ENCODE measurements around the gene FILIP1L. TPM values are rescaled to one million over a fixed set of nuclear protein-coding genes. Genes with fewer than 3 reads are reported as not detected.

The FILIP1L gene
- total and polyA plus RNA-seq, 2 of the 4 experiments (the other 2 are of a cell fraction), result 11.5 to 19.9 TPM

DNA sequence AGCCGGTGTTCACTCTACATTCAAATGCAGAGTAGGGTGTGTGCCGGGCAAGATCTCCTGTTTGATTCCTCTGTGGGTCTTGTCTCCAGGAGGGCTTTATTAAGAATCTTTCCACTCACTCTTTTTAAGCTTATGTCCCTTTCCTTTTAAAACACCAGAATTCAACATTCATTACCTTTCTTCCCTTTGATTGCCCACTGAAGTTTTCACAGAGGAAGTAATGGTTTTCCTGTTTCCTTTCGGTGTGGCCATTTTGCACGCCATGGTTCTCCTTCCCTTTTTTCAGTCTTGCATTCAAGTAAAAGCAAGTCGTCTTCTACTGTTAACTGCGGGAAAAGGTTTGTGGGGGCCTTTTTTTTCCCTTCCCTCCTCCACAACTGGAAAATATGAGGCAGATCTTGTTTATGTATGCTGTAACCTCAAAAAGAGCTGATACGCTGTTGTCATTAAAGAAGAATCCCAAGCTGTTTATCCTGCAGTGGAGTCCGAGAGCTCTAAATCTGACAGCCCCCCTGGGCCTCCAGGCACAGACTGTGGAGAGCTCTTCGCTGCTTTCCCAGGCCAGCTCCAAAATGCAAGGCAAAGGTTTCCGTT, 40.5 kb downstream of the FILIP1L start (continued):
- TF ChIP-seq, protein P1, sequence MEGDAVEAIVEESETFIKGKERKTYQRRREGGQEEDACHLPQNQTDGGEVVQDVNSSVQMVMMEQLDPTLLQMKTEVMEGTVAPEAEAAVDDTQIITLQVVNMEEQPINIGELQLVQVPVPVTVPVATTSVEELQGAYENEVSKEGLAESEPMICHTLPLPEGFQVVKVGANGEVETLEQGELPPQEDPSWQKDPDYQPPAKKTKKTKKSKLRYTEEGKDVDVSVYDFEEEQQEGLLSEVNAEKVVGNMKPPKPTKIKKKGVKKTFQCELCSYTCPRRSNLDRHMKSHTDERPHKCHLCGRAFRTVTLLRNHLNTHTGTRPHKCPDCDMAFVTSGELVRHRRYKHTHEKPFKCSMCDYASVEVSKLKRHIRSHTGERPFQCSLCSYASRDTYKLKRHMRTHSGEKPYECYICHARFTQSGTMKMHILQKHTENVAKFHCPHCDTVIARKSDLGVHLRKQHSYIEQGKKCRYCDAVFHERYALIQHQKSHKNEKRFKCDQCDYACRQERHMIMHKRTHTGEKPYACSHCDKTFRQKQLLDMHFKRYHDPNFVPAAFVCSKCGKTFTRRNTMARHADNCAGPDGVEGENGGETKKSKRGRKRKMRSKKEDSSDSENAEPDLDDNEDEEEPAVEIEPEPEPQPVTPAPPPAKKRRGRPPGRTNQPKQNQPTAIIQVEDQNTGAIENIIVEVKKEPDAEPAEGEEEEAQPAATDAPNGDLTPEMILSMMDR (conservative IDR thresholded peaks at IDR 0.05; ENCODE audit: low read depth, low read length), result no peak
- TF ChIP-seq CEBPB (IDR thresholded peaks at IDR 0.05; ENCODE audit: low read depth, low read length), result peak; percentile 56

Measured in IMR-90 (cell line).